ENCODE results near the gene SMAGP.
A peak's percentile ranks its signal among the peaks of the same experiment; 100 is the strongest.
"Not testable (repeated sequence)": the region's sequence is repeated elsewhere in the genome, so short reads cannot be mapped to it uniquely, and the experiment has no call there.

The SMAGP gene

GRCh38 chr12:51291603-51292513 lies 21.6 kb upstream of the SMAGP start:
- H3K36me3 ChIP-seq (ENCODE audit: control insufficient read depth, insufficient read depth, low read length); H3K4me3 ChIP-seq (ENCODE audit: low read length); H3K4me1 ChIP-seq (ENCODE audit: control insufficient read depth, insufficient read depth, low read length); H3K9me3 ChIP-seq (ENCODE audit: control insufficient read depth, low read length); H3K9ac ChIP-seq (ENCODE audit: low read length); H3K27me3 ChIP-seq (ENCODE audit: control insufficient read depth, insufficient read depth, low read length): not testable (repeated sequence)

GRCh38 chr12:51285843-51286242 lies 15.6 kb upstream of the SMAGP start:
- no peak overlapping the region for H3K9ac ChIP-seq (ENCODE audit: low read length)
- H3K27me3 ChIP-seq (ENCODE audit: control insufficient read depth, insufficient read depth, low read length) = no peaks in the 10 kb centered on the region
- H3K36me3 ChIP-seq (ENCODE audit: control insufficient read depth, insufficient read depth, low read length) = no peaks in the 10 kb centered on the region
- no peaks in the 10 kb centered on the region for H3K9me3 ChIP-seq (ENCODE audit: control insufficient read depth, low read length)
- H3K4me3 ChIP-seq (ENCODE audit: low read length) = no peak overlapping the region
- H3K4me1 ChIP-seq (ENCODE audit: control insufficient read depth, insufficient read depth, low read length) = no peaks in the 10 kb centered on the region

GRCh38 chr12:51281202-51281924 lies 11.1 kb upstream of the SMAGP start:
- H3K9ac ChIP-seq (ENCODE audit: low read length) = no peak overlapping the region
- no peaks in the 10 kb centered on the region for H3K36me3 ChIP-seq (ENCODE audit: control insufficient read depth, insufficient read depth, low read length)
- H3K4me3 ChIP-seq (ENCODE audit: low read length) = no peak overlapping the region
- no peaks in the 10 kb centered on the region for H3K9me3 ChIP-seq (ENCODE audit: control insufficient read depth, low read length)
- no peaks in the 10 kb centered on the region for H3K27me3 ChIP-seq (ENCODE audit: control insufficient read depth, insufficient read depth, low read length)
- no peaks in the 10 kb centered on the region for H3K4me1 ChIP-seq (ENCODE audit: control insufficient read depth, insufficient read depth, low read length)

GRCh38 chr12:51275088-51275487 lies 4.9 kb upstream of the SMAGP start:
- H3K9me3 ChIP-seq (ENCODE audit: control insufficient read depth, low read length) = no peaks in the 10 kb centered on the region
- no peaks in the 10 kb centered on the region for H3K27me3 ChIP-seq (ENCODE audit: control insufficient read depth, insufficient read depth, low read length)
- no peak overlapping the region for H3K9ac ChIP-seq (ENCODE audit: low read length)
- H3K36me3 ChIP-seq (ENCODE audit: control insufficient read depth, insufficient read depth, low read length) = no peaks in the 10 kb centered on the region
- H3K4me1 ChIP-seq (ENCODE audit: control insufficient read depth, insufficient read depth, low read length) = peaks cover 14% of the 10 kb centered on the region
- no peak overlapping the region for H3K4me3 ChIP-seq (ENCODE audit: low read length)

- H3K9me3 ChIP-seq (ENCODE audit: control insufficient read depth, low read length); H3K9ac ChIP-seq (ENCODE audit: low read length); H3K4me3 ChIP-seq (ENCODE audit: low read length); H3K36me3 ChIP-seq (ENCODE audit: control insufficient read depth, insufficient read depth, low read length); H3K27me3 ChIP-seq (ENCODE audit: control insufficient read depth, insufficient read depth, low read length): not testable (repeated sequence)
- H3K4me1 ChIP-seq (ENCODE audit: control insufficient read depth, insufficient read depth, low read length) = peaks cover 14% of the 10 kb centered on the region
Observed at GRCh38 chr12:51272810-51273209, 2.6 kb upstream of the SMAGP start.

- no peaks in the 10 kb centered on the region for H3K36me3 ChIP-seq (ENCODE audit: control insufficient read depth, insufficient read depth, low read length)
- peak overlapping the region; percentile 70 for H3K9ac ChIP-seq (ENCODE audit: low read length)
- H3K4me3 ChIP-seq (ENCODE audit: low read length) = peak overlapping the region; percentile 48
- no peaks in the 10 kb centered on the region for H3K9me3 ChIP-seq (ENCODE audit: control insufficient read depth, low read length)
- H3K4me1 ChIP-seq (ENCODE audit: control insufficient read depth, insufficient read depth, low read length) = peaks cover 14% of the 10 kb centered on the region
- H3K27me3 ChIP-seq (ENCODE audit: control insufficient read depth, insufficient read depth, low read length) = no peaks in the 10 kb centered on the region
Observed at GRCh38 chr12:51270951-51271518, 820 bp upstream of the SMAGP start.

- Histone ChIP-seq H3K4me1 (ENCODE audit: control insufficient read depth, insufficient read depth, low read length) (peaks cover 6% of the 10 kb centered on the region), H3K27me3 (ENCODE audit: control insufficient read depth, insufficient read depth, low read length) (no peaks in the 10 kb centered on the region), H3K9me3 (ENCODE audit: control insufficient read depth, low read length) (no peaks in the 10 kb centered on the region), H3K9ac (ENCODE audit: low read length) (peak overlapping the region; percentile 94), H3K36me3 (ENCODE audit: control insufficient read depth, insufficient read depth, low read length) (no peaks in the 10 kb centered on the region), H3K4me3 (ENCODE audit: low read length) (peak overlapping the region; percentile 69)
Observed at GRCh38 chr12:51269174-51270066, 795 bp downstream of the SMAGP start.

- Histone ChIP-seq H3K9me3 (ENCODE audit: control insufficient read depth, low read length) (no peaks in the 10 kb centered on the region), H3K4me1 (ENCODE audit: control insufficient read depth, insufficient read depth, low read length) (peaks cover 6% of the 10 kb centered on the region), H3K27me3 (ENCODE audit: control insufficient read depth, insufficient read depth, low read length) (no peaks in the 10 kb centered on the region), H3K36me3 (ENCODE audit: control insufficient read depth, insufficient read depth, low read length) (no peaks in the 10 kb centered on the region), H3K9ac (ENCODE audit: low read length) (no peak overlapping the region), H3K4me3 (ENCODE audit: low read length) (no peak overlapping the region)
Observed at GRCh38 chr12:51265024-51265423, 5.2 kb downstream of the SMAGP start.

- H3K9ac ChIP-seq (ENCODE audit: low read length) = no peak overlapping the region
- no peaks in the 10 kb centered on the region for H3K27me3 ChIP-seq (ENCODE audit: control insufficient read depth, insufficient read depth, low read length)
- no peaks in the 10 kb centered on the region for H3K36me3 ChIP-seq (ENCODE audit: control insufficient read depth, insufficient read depth, low read length)
- no peak overlapping the region for H3K4me3 ChIP-seq (ENCODE audit: low read length)
- H3K4me1 ChIP-seq (ENCODE audit: control insufficient read depth, insufficient read depth, low read length) = peaks cover 6% of the 10 kb centered on the region
- H3K9me3 ChIP-seq (ENCODE audit: control insufficient read depth, low read length) = no peaks in the 10 kb centered on the region
Observed at GRCh38 chr12:51264297-51264696, 5.9 kb downstream of the SMAGP start.

GRCh38 chr12:51263341-51263740 lies 6.9 kb downstream of the SMAGP start:
- Histone ChIP-seq H3K36me3 (ENCODE audit: control insufficient read depth, insufficient read depth, low read length) (no peaks in the 10 kb centered on the region), H3K4me3 (ENCODE audit: low read length) (no peak overlapping the region), H3K27me3 (ENCODE audit: control insufficient read depth, insufficient read depth, low read length) (no peaks in the 10 kb centered on the region), H3K9ac (ENCODE audit: low read length) (no peak overlapping the region), H3K9me3 (ENCODE audit: control insufficient read depth, low read length) (no peaks in the 10 kb centered on the region), H3K4me1 (ENCODE audit: control insufficient read depth, insufficient read depth, low read length) (peaks cover 6% of the 10 kb centered on the region)

GRCh38 chr12:51262758-51263177 lies 7.4 kb downstream of the SMAGP start:
- Histone ChIP-seq H3K9me3 (ENCODE audit: control insufficient read depth, low read length) (no peaks in the 10 kb centered on the region), H3K27me3 (ENCODE audit: control insufficient read depth, insufficient read depth, low read length) (no peaks in the 10 kb centered on the region), H3K4me3 (ENCODE audit: low read length) (no peak overlapping the region), H3K9ac (ENCODE audit: low read length) (no peak overlapping the region), H3K36me3 (ENCODE audit: control insufficient read depth, insufficient read depth, low read length) (no peaks in the 10 kb centered on the region), H3K4me1 (ENCODE audit: control insufficient read depth, insufficient read depth, low read length) (peaks cover 6% of the 10 kb centered on the region)
